Coronary artery (tissue), 2 donors: ENCODE results near the gene NOC2L.

ENCODE experiments used
- DNase-seq: peaks from one replicate; pipeline ENCODE4 v3.0.0-alpha.2; 2017; ENCODE audit warnings: low spot score
- H3K27ac ChIP-seq, 2 donors: fragments of 200-600 bp; sonication (generic); one replicate each; pipeline ENCODE4 v1.5.1; 2016 to 2019
- H3K4me3 ChIP-seq: fragments of 200-600 bp; sonication (generic); 2 replicates; pipeline ENCODE4 v1.5.1; 2016; ENCODE audit warnings: mild to moderate bottlenecking, moderate library complexity
- TF ChIP-seq, protein P1 (sequence below): fragments of 200-600 bp; sonication (generic); IDR thresholded peaks from one replicate; pipeline ENCODE4 v1.5.1; 2019; ENCODE audit warnings: antibody characterized with exemption

NOC2L gene

DNA sequence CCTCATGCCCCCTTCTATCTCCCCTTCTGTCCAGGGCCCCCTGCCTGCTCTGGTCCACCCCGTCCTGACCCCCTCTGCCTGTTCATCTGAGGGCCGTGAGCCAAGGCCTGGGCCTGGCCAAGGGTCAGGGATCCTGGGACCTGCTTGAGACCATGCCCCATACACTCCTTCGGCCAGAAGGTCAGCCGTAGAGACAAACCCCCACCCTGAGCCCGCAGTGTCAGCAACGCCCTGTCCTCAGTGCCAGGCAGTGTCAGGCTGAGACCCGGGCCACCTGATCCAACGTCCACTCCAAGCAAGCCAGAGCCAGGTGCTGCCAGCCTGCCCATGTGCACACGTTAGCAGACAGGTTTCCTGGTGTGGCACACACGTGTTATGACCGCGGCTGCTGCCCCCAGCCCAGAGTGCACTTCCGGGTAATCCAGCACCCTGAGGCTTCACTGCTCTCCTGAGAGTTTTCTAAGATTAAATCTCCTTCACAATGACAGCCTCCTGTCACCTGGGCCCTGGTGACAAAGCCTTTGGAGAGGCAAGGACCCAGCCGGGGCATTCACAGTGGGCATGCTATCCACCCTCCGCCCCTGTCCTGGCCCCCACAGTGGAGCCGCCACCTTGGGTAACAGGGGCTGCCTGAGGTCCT is 45.4 kb downstream of the NOC2L start:
- DNase-seq, result no peak

DNA sequence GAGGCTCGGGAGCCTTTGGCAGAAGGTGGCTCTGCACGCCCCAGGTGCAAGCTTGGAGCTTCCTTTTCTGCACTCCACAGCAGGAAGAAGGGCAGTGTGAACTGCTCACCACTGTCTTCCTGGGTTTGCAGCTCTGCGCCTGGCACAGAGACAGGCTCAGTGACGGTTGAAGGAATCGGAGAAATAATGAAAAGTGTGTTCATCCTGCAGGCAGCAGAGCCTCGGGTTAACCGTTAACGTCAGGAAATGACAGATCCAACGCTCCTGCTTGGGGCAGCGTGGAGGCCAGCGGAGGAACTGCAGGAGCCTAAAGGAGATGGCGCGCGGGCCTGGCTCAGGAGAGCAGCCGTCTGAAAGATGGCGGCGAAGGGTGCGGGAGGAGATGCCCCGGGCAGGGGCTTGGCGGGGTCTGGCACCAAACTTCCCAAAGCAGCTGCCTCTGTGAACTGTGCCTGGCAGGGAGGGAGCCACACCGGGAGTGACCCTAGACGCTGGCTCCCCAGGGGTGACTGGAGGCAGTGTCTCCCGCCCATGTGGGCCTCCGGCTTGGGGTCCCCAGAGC is 46.2 kb downstream of the NOC2L start:
- TF ChIP-seq, protein P1, sequence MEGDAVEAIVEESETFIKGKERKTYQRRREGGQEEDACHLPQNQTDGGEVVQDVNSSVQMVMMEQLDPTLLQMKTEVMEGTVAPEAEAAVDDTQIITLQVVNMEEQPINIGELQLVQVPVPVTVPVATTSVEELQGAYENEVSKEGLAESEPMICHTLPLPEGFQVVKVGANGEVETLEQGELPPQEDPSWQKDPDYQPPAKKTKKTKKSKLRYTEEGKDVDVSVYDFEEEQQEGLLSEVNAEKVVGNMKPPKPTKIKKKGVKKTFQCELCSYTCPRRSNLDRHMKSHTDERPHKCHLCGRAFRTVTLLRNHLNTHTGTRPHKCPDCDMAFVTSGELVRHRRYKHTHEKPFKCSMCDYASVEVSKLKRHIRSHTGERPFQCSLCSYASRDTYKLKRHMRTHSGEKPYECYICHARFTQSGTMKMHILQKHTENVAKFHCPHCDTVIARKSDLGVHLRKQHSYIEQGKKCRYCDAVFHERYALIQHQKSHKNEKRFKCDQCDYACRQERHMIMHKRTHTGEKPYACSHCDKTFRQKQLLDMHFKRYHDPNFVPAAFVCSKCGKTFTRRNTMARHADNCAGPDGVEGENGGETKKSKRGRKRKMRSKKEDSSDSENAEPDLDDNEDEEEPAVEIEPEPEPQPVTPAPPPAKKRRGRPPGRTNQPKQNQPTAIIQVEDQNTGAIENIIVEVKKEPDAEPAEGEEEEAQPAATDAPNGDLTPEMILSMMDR, result no peak
- DNase-seq, result no peak
- H3K27ac ChIP-seq, result no peak overlapping the region
- no peak overlapping the region for H3K4me3 ChIP-seq

More for the DNA sequence above, 45.4 kb downstream of the NOC2L start:
- Histone ChIP-seq H3K27ac (no peak overlapping the region), H3K4me3 (no peak overlapping the region)
- TF ChIP-seq, protein P1, result no peak

DNA sequence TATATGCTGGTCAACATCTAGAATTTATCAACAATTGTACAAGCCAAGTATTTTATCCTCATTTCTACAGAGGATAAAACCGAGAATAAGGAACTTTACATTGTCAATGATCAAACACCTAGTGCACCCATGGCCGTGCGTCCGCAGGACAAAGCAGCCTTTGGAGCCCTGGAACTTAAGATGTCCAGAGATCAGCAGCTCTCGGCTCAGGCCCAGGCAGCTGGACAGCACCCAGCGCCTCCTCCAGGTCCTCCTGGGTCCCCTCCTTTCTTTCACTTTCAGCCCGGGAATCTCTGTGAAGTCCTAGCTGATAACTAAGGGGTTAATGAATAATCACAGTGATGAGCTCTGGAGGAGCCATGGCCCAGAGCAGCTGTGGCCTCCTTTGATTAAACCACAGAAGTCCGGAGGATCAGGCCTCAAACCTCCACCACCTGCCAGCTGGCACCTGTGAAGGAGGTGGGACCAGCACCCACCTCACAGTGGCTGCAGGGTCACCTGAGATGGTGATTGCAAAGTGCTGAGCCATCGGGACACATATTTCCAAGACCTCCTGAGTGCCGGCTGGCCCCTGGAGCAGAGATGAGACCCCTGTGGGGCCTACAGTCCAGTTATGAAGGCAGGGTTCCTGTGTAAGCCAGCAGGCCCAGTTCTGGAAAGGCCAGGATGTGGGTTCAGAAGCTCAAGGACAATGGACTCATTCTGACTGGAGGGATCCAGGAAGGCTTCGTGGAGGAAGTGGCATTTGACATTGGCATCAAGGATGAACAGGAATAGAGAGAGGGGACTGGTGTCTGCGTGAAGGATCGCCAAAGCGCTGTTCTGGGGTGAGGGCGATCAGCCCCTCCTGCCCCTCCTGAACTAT is 46.9 kb downstream of the NOC2L start:
- Histone ChIP-seq H3K27ac (no peak overlapping the region), H3K4me3 (no peak overlapping the region)
- no peak for DNase-seq
- TF ChIP-seq, protein P1, result no peak

DNA sequence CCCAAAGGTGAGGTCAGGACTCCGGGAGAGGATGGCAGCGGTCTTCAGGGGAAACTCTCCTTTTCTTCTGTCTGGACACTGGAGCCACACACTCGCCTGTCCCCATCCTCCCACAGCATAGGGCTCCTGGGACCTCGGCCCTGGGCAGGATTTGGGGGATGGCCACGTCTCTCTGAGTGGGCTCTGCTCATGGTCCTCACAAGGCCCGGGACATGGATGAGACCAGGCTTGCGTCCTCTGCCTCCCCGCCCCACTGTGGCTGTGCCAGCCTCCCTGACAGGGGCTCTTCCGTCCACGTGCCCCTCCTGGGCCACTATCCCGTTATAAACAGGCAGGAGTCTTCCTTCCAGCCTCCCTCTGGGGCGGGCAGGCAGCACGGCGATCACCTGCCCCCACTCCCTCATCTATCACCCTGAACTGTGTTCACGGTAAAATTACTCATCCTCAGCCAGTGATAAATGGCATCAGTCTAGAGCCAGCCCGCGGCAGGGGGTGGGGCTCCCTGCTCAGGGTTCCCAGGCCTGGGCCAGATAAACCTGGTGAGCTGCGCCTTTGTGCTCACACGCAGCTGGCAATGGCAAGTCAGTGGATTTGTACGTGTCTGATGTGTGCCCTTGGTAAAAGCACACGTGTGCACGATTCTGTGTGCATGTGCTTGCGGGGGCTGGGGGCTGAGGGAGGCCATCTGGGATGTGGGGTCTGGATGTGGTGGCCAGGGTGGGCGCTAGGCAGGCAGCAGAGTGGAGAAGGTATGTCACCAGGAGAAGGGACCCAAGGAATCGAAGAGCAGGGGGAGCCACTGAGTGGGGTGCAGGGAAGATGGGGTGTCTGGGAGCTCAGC is 48.0 kb downstream of the NOC2L start:
- no peak overlapping the region for H3K4me3 ChIP-seq
- H3K27ac ChIP-seq, result no peak overlapping the region
- TF ChIP-seq, protein P1, result no peak
- DNase-seq, result no peak

DNA sequence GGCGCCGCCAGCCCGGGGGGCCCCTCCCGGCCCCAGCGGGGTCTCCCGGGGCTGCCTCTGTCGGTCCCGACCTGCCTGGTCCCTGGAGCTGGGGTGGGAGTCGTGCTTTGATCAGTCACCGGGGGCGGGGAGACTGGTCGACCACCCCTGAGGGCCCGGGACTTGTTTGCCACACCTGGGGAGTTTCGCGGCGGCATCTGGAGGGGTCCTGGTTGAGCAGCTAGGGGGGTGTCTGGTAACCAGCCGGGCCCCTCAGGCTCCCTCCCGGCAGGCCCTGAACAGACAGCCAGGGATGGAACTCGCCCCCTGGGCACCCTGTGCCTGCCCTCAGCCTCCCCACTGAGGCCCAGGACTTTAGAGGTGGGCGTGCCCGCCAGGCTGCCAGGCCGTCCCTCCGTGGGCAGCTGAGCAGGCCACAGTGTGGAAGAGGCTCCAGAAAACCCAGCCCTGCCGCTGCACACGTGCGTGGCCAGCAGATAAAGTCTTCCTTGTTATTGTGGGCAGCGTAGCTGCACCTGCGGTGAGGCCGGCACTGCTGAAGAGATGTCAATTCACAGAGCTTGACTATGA is 48.7 kb downstream of the NOC2L start:
- peak; percentile 70 for DNase-seq
- H3K27ac ChIP-seq, result no peak overlapping the region
- TF ChIP-seq, protein P1, result no peak
- H3K4me3 ChIP-seq, result peak overlapping the region; percentile 57

DNA sequence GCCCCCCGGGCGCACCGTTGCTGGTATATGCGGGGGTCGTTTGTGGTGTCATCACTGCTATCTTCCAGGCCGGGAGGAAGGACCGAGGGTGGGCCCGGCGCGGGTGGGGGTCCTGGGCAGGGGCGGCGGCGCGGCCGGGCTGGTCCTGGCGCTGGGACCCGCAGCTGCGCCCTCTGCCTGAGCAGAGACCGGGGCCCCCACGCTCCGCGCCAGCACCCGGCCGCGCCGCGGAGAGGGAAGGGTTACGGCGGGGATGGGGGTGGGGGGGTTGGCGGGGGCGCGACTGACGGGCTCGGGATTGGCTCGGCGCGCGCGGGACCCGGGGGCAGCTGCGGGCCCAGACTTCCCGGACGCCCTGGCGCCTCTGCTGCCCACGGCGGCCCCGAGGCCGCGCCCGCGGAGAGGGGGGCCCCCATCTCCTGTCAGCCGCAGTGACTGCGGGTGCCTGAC is 49.2 kb downstream of the NOC2L start:
- TF ChIP-seq, protein P1, result no peak
- peak overlapping the region; percentile 57 for H3K4me3 ChIP-seq
- no peak overlapping the region for H3K27ac ChIP-seq
- peak; percentile 66 for DNase-seq
